SK-N-SH treated with all-trans-retinoic acid at 6 μM for 48 hours (cell line): ENCODE data around the gene CEACAM5.

Experiments
- ATAC-seq: fragments of 200-7000 bp; cut with Tn5 transposase; 3 replicates; pipeline ENCODE4 v1.9.1; 2020; ENCODE audit warnings: mild to moderate bottlenecking, moderate library complexity
- ARNTL ChIP-seq: fragments of 450-650 bp; formaldehyde crosslinking; IDR thresholded peaks from 2 replicates; pipeline ENCODE4 v1.5.0; 2020; ENCODE audit warnings: low read depth, mild to moderate bottlenecking, moderate library complexity, borderline replicate concordance
- BACH2 ChIP-seq: fragments of 250-450 bp; sonication (Bioruptor Pico); IDR thresholded peaks from 2 replicates; pipeline ENCODE4 v1.9.0; 2021; ENCODE audit warnings: mild to moderate bottlenecking, borderline replicate concordance
- CREB5 ChIP-seq: fragments of 250-450 bp; sonication (Bioruptor Pico); IDR thresholded peaks from 2 replicates; pipeline ENCODE4 v1.5.1; 2020; ENCODE audit warnings: low read depth, mild to moderate bottlenecking, moderate library complexity
- CSDC2 ChIP-seq: fragments of 250-450 bp; sonication (Bioruptor Pico); IDR thresholded peaks from 2 replicates; pipeline ENCODE4 v1.5.0; 2020; ENCODE audit warnings: mild to moderate bottlenecking, moderate library complexity
- CSRNP3 ChIP-seq: fragments of 250-450 bp; sonication (Bioruptor Pico); IDR thresholded peaks from 2 replicates; pipeline ENCODE4 v1.5.1; 2021; ENCODE audit warnings: mild to moderate bottlenecking, moderate library complexity
- ESRRG ChIP-seq: fragments of 250-450 bp; sonication (Bioruptor Pico); IDR thresholded peaks from 2 replicates; pipeline ENCODE4 v1.6.1; 2021; ENCODE audit warnings: mild to moderate bottlenecking
- GLIS3 ChIP-seq: fragments of 250-450 bp; sonication (Bioruptor Pico); IDR thresholded peaks from 2 replicates; pipeline ENCODE4 v1.5.0; 2020; ENCODE audit warnings: mild to moderate bottlenecking, moderate library complexity
- ISL1 ChIP-seq: fragments of 250-450 bp; sonication (Bioruptor Pico); IDR thresholded peaks from 2 replicates; pipeline ENCODE4 v2.1.2; 2022; ENCODE audit warnings: mild to moderate bottlenecking, moderate library complexity
- OSR1 ChIP-seq: fragments of 250-450 bp; sonication (Bioruptor Pico); IDR thresholded peaks from 2 replicates; pipeline ENCODE4 v1.8.0; 2022; ENCODE audit warnings: moderate library complexity, mild to moderate bottlenecking, inconsistent platforms
- PATZ1 ChIP-seq: fragments of 250-450 bp; sonication (Bioruptor Pico); IDR thresholded peaks from 2 replicates; pipeline ENCODE4 v1.8.0; 2020; ENCODE audit warnings: mild to moderate bottlenecking, moderate library complexity, borderline replicate concordance
- POU6F1 ChIP-seq: fragments of 250-450 bp; sonication (Bioruptor Pico); IDR thresholded peaks from 2 replicates; pipeline ENCODE4 v1.8.0; 2021; ENCODE audit warnings: low read depth, mild to moderate bottlenecking, moderate library complexity, borderline replicate concordance
- PPARA ChIP-seq: fragments of 250-450 bp; sonication (Bioruptor Pico); IDR thresholded peaks from 2 replicates; pipeline ENCODE4 v1.5.0; 2020; ENCODE audit warnings: mild to moderate bottlenecking, borderline replicate concordance
- RARB ChIP-seq: fragments of 250-450 bp; sonication (Bioruptor Pico); IDR thresholded peaks from 2 replicates; pipeline ENCODE4 v1.8.0; 2021; ENCODE audit warnings: mild to moderate bottlenecking, moderate library complexity
- SNAI2 ChIP-seq: fragments of 250-450 bp; sonication (Bioruptor Pico); IDR thresholded peaks from 2 replicates; pipeline ENCODE4 v1.5.0; 2020; ENCODE audit warnings: mild to moderate bottlenecking, moderate library complexity
- TCF4 ChIP-seq: fragments of 250-450 bp; sonication (Bioruptor Pico); IDR thresholded peaks from 2 replicates; pipeline ENCODE4 v1.8.0; 2021; ENCODE audit warnings: mild to moderate bottlenecking, moderate library complexity, borderline replicate concordance
- TOX ChIP-seq: fragments of 250-450 bp; sonication (Bioruptor Pico); IDR thresholded peaks from 2 replicates; pipeline ENCODE4 v1.8.0; 2021; ENCODE audit warnings: mild to moderate bottlenecking, moderate library complexity, borderline replicate concordance
- TSHZ2 ChIP-seq: fragments of 250-450 bp; sonication (Bioruptor Pico); IDR thresholded peaks from 2 replicates; pipeline ENCODE4 v1.5.0; 2020; ENCODE audit warnings: mild to moderate bottlenecking, moderate library complexity
- ZC3H10 ChIP-seq: fragments of 250-450 bp; sonication (Bioruptor Pico); IDR thresholded peaks from 2 replicates; pipeline ENCODE4 v1.5.1; 2021; ENCODE audit warnings: mild to moderate bottlenecking, moderate library complexity
- ZFP30 ChIP-seq: fragments of 450-650 bp; formaldehyde crosslinking; IDR thresholded peaks from 2 replicates; pipeline ENCODE4 v1.5.0; 2022; ENCODE audit warnings: mild to moderate bottlenecking, moderate library complexity
- ZNF565 ChIP-seq: fragments of 450-650 bp; formaldehyde crosslinking; conservative IDR thresholded peaks from 2 replicates; pipeline ENCODE4 v1.5.0; 2020; ENCODE audit warnings: low read depth, mild to moderate bottlenecking, moderate library complexity
- ZNF70 ChIP-seq: fragments of 450-650 bp; formaldehyde crosslinking; IDR thresholded peaks from 2 replicates; pipeline ENCODE4 v1.5.0; 2020; ENCODE audit warnings: mild to moderate bottlenecking, moderate library complexity
- ZNF8 ChIP-seq: fragments of 450-650 bp; formaldehyde crosslinking; IDR thresholded peaks from 2 replicates; pipeline ENCODE4 v1.5.0; 2020; ENCODE audit warnings: mild to moderate bottlenecking, moderate library complexity

The CEACAM5 gene

GRCh38 chr19:41708481-41708880 lies at the start of gene CEACAM5:
CEACAM5 (plus strand) TSS chr19:41708626; CDS start chr19:41708732, 106 bp downstream.
- TF ChIP-seq ZNF70 (CRISPR knock-in tag), result no peak
- ATAC-seq, result no peak

- ATAC-seq, result no peak
- TF ChIP-seq ISL1 (no peak), BACH2 (CRISPR knock-in tag) (no peak), OSR1 (CRISPR knock-in tag) (no peak), ZC3H10 (CRISPR knock-in tag) (no peak), GLIS3 (CRISPR knock-in tag) (no peak), ZNF8 (CRISPR knock-in tag) (no peak), CSRNP3 (CRISPR knock-in tag) (no peak), RARB (CRISPR knock-in tag) (no peak), ZFP30 (CRISPR knock-in tag) (no peak), SNAI2 (no peak), POU6F1 (CRISPR knock-in tag) (no peak), CREB5 (CRISPR knock-in tag) (no peak), TCF4 (no peak)
Measured at GRCh38 chr19:41666075-41666474, 42.4 kb upstream of the CEACAM5 start.

- no peak for TF ChIP-seq RARB (CRISPR knock-in tag)
- no peak for TF ChIP-seq BACH2 (CRISPR knock-in tag)
- no peak for TF ChIP-seq GLIS3 (CRISPR knock-in tag)
- no peak for TF ChIP-seq PPARA (CRISPR knock-in tag)
- no peak for TF ChIP-seq TSHZ2 (CRISPR knock-in tag)
- TF ChIP-seq CREB5 (CRISPR knock-in tag), result no peak
- no peak for TF ChIP-seq ZFP30 (CRISPR knock-in tag)
- ATAC-seq, result no peak
Measured at GRCh38 chr19:41668315-41668714, 40.1 kb upstream of the CEACAM5 start.

GRCh38 chr19:41670755-41671154 lies 37.7 kb upstream of the CEACAM5 start:
- ATAC-seq, result no peak
- TF ChIP-seq SNAI2, result no peak
- no peak for TF ChIP-seq ZNF8 (CRISPR knock-in tag)
- no peak for TF ChIP-seq ESRRG (CRISPR knock-in tag)
- no peak for TF ChIP-seq PPARA (CRISPR knock-in tag)
- no peak for TF ChIP-seq CREB5 (CRISPR knock-in tag)
- TF ChIP-seq PATZ1, result no peak
- no peak for TF ChIP-seq CSDC2 (CRISPR knock-in tag)
- no peak for TF ChIP-seq ZNF565 (CRISPR knock-in tag)
- TF ChIP-seq TOX (CRISPR knock-in tag), result no peak
- TF ChIP-seq POU6F1 (CRISPR knock-in tag), result no peak
- TF ChIP-seq ARNTL (CRISPR knock-in tag), result no peak
